Liver (tissue), 2 donors: ENCODE data around the gene PRKCSH.

Source experiments
- CTCF ChIP-seq: fragments of 150-350 bp; IDR thresholded peaks from 2 replicates; pipeline ENCODE4 v1.5.1; 2017; ENCODE audit warnings: improper control_type of control experiment, low read depth, low read length; ENCODE audit not compliant: missing input control
- MAX ChIP-seq: IDR thresholded peaks from 2 replicates; pipeline ENCODE4 v1.6.1; 2016; ENCODE audit warnings: antibody characterized with exemption
- donor health status: healthy.

- TF ChIP-seq CTCF (no peak), MAX (no peak)
Observed at GRCh38 chr19:11456659-11457058, 21.2 kb downstream of the PRKCSH start.
